ENCODE results near the gene STIM1.
A peak's percentile ranks its signal among the peaks of the same experiment; 100 is the strongest.

DNA sequence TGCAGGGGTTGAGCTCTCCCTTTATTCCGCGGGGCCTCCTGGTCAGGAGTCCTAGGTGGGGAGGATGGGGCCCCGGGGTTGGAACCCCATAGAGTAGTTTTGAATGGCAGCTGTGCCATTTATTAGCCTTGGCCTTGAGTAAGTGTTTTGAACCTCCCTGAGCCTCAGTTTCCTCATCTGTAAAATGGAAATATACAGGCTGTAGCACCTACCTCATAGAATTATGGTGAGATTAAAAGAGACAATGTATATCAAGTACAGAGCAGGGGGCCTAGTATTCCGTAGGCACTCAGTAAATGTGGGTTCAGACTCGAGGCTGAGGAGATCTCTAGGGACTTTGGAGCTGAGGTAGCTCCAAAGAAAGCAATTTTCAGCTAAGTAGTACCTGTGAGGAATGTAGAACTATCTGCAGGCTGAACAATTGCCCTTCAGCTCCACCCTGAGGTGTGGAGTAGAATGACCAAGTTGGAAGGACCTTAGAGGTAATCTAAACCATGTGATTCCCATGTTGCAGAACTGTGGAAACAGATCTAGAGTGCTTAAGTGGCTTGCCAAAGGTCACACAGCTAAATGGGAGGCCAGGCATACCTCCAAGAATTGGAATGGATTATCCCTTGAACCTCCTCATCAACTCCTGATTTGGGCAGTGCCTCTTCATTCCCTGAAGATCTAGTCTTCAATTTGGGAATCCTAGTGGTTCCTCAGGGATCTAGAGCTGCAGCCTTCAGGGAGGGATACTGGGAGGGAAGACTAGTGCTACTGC is 46.4 kb upstream of the STIM1 start:
- TF ChIP-seq, protein P1, sequence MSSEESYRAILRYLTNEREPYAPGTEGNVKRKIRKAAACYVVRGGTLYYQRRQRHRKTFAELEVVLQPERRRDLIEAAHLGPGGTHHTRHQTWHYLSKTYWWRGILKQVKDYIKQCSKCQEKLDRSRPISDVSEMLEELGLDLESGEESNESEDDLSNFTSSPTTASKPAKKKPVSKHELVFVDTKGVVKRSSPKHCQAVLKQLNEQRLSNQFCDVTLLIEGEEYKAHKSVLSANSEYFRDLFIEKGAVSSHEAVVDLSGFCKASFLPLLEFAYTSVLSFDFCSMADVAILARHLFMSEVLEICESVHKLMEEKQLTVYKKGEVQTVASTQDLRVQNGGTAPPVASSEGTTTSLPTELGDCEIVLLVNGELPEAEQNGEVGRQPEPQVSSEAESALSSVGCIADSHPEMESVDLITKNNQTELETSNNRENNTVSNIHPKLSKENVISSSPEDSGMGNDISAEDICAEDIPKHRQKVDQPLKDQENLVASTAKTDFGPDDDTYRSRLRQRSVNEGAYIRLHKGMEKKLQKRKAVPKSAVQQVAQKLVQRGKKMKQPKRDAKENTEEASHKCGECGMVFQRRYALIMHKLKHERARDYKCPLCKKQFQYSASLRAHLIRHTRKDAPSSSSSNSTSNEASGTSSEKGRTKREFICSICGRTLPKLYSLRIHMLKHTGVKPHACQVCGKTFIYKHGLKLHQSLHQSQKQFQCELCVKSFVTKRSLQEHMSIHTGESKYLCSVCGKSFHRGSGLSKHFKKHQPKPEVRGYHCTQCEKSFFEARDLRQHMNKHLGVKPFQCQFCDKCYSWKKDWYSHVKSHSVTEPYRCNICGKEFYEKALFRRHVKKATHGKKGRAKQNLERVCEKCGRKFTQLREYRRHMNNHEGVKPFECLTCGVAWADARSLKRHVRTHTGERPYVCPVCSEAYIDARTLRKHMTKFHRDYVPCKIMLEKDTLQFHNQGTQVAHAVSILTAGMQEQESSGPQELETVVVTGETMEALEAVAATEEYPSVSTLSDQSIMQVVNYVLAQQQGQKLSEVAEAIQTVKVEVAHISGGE (CRISPR knock-in tag; IDR thresholded peaks at IDR 0.05) = no peak
- no peak for TF ChIP-seq EGR1 (IDR thresholded peaks at IDR 0.05; ENCODE audit: borderline replicate concordance in 1 of 2, low read depth in 2 of 2, low read length in 2 of 2)
- TF ChIP-seq, protein P2, sequence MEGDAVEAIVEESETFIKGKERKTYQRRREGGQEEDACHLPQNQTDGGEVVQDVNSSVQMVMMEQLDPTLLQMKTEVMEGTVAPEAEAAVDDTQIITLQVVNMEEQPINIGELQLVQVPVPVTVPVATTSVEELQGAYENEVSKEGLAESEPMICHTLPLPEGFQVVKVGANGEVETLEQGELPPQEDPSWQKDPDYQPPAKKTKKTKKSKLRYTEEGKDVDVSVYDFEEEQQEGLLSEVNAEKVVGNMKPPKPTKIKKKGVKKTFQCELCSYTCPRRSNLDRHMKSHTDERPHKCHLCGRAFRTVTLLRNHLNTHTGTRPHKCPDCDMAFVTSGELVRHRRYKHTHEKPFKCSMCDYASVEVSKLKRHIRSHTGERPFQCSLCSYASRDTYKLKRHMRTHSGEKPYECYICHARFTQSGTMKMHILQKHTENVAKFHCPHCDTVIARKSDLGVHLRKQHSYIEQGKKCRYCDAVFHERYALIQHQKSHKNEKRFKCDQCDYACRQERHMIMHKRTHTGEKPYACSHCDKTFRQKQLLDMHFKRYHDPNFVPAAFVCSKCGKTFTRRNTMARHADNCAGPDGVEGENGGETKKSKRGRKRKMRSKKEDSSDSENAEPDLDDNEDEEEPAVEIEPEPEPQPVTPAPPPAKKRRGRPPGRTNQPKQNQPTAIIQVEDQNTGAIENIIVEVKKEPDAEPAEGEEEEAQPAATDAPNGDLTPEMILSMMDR (IDR thresholded peaks at IDR 0.05 in 2 of 3, conservative IDR thresholded peaks at IDR 0.05 in 1 of 3; ENCODE audit: control insufficient read depth in 2 of 3, extremely low read depth in 1 of 3, insufficient read depth in 1 of 3, low read depth in 3 of 3, low read length in 3 of 3) = peak; percentile 73 to 78 (median 74)

Measured in GM12878 (cell line).